Colonic mucosa (tissue), 4 donors: ENCODE results near the gene EFCAB10. TPM values are rescaled to one million over a fixed set of nuclear protein-coding genes. Genes with fewer than 3 reads are reported as not detected.
"Not testable (repeated sequence)": the region's sequence is repeated elsewhere in the genome, so short reads cannot be mapped to it uniquely, and the experiment has no call there.

Experiments
- DNase-seq: peaks from one replicate; pipeline ENCODE4 v3.0.0-alpha.2; 2020
- H3K27ac ChIP-seq: fragments of 200-600 bp; one replicate; pipeline ENCODE4 v1.8.0; 2021
- H3K27me3 ChIP-seq: fragments of 200-600 bp; one replicate; pipeline ENCODE4 v1.8.0; 2021
- H3K36me3 ChIP-seq: fragments of 200-600 bp; one replicate; pipeline ENCODE4 v1.8.0; 2021
- H3K4me1 ChIP-seq: fragments of 200-600 bp; one replicate; pipeline ENCODE4 v1.8.0; 2021; ENCODE audit warnings: mild to moderate bottlenecking
- H3K4me3 ChIP-seq: fragments of 200-600 bp; one replicate; pipeline ENCODE4 v1.8.0; 2021
- H3K9ac ChIP-seq, 2 donors: one replicate each; pipeline ENCODE4 v1.7.0; 2013; ENCODE audit warnings: control low read depth in 2 of 2, low read depth in 2 of 2, low read length in 2 of 2
- H3K9me3 ChIP-seq: fragments of 200-600 bp; one replicate; pipeline ENCODE4 v1.8.0; 2021
- CTCF ChIP-seq: fragments of 200-600 bp; IDR thresholded peaks from one replicate; pipeline ENCODE4 v1.8.0; 2022; ENCODE audit warnings: antibody characterized with exemption, mild to moderate bottlenecking
- intact Hi-C: fragments of 100-400 bp; cut with DNase I; formaldehyde crosslinking; loops from one replicate; pipeline ENCODE4 v1.14.1; 2022
- total RNA-seq, 2 donors: library from RNA; stranded (reverse); fragmentation: NEBNext Ultra II Directional in 1 of 2; extraction: Animal tissue kit (Norgen Biotek cat#: 25700) in 1 of 2; gene quantifications; one replicate each; pipeline ENCODE4 v1.2.1, GENCODE V29; 2021
- donor health status: healthy.
- donor health status: DM: no; HTN: no; CAD: no.
- donor health status: DM: no; HTN: no; CAD: no.

Gene EFCAB10
- total RNA-seq, 2 donors from 2014 or later, result not detected

- no peak overlapping the region for H3K9ac ChIP-seq
- no peaks in the 10 kb centered on the region for H3K4me1 ChIP-seq
- no peak overlapping the region for H3K4me3 ChIP-seq
- no peak for TF ChIP-seq CTCF
- intact Hi-C loops, result no loop called here
- H3K9me3 ChIP-seq, result no peaks in the 10 kb centered on the region
- no peaks in the 10 kb centered on the region for H3K27me3 ChIP-seq
- no peaks in the 10 kb centered on the region for H3K36me3 ChIP-seq
- no peak overlapping the region for H3K27ac ChIP-seq
- no peak for DNase-seq
These were observed 21.3 kb upstream of the EFCAB10 start for GRCh38 chr7:105602325-105603305.

- DNase-seq, result no peak
- no peak for TF ChIP-seq CTCF
- Histone ChIP-seq H3K4me1 (no peaks in the 10 kb centered on the region), H3K27me3 (no peaks in the 10 kb centered on the region), H3K27ac (no peak overlapping the region), H3K36me3 (no peaks in the 10 kb centered on the region), H3K4me3 (no peak overlapping the region), H3K9ac (no peak overlapping the region), H3K9me3 (no peaks in the 10 kb centered on the region)
- intact Hi-C loops, result no loop called here
These were observed 19.6 kb upstream of the EFCAB10 start for GRCh38 chr7:105600720-105601550.

GRCh38 chr7:105599551-105599950, 18.3 kb upstream of the EFCAB10 start:
- H3K36me3 ChIP-seq, result no peaks in the 10 kb centered on the region
- no peak for DNase-seq

GRCh38 chr7:105599080-105599479, 17.8 kb upstream of the EFCAB10 start:
- H3K4me3 ChIP-seq, H3K9me3 ChIP-seq, H3K36me3 ChIP-seq, intact Hi-C loops, H3K4me1 ChIP-seq, H3K27ac ChIP-seq, H3K9ac ChIP-seq, H3K27me3 ChIP-seq, DNase-seq: not testable (repeated sequence)

More at GRCh38 chr7:105599551-105599950, 18.3 kb upstream of the EFCAB10 start:
- H3K9me3 ChIP-seq, result no peaks in the 10 kb centered on the region
- no peak overlapping the region for H3K9ac ChIP-seq
- H3K4me1 ChIP-seq, result no peaks in the 10 kb centered on the region
- H3K27ac ChIP-seq, result no peak overlapping the region
- no peak for TF ChIP-seq CTCF
- no peaks in the 10 kb centered on the region for H3K27me3 ChIP-seq
- intact Hi-C loops, result no loop called here
- no peak overlapping the region for H3K4me3 ChIP-seq

- no peak overlapping the region for H3K9ac ChIP-seq
- TF ChIP-seq CTCF, result no peak
- intact Hi-C loops, result no loop called here
- H3K27me3 ChIP-seq, result no peaks in the 10 kb centered on the region
- no peak for DNase-seq
- no peaks in the 10 kb centered on the region for H3K9me3 ChIP-seq
- H3K27ac ChIP-seq, result no peak overlapping the region
- H3K4me1 ChIP-seq, result no peaks in the 10 kb centered on the region
- no peak overlapping the region for H3K4me3 ChIP-seq
- H3K36me3 ChIP-seq, result no peaks in the 10 kb centered on the region
These were observed 15.6 kb upstream of the EFCAB10 start for GRCh38 chr7:105596866-105597265.
